Suppressor macrophage treated with lipopolysaccharide for 4 hours (primary cell): ENCODE results near the gene ADSS1.

Source experiments
- DNase-seq: peaks from one replicate; pipeline ENCODE4 v3.0.0-alpha.2; 2020

ADSS1 gene

DNA sequence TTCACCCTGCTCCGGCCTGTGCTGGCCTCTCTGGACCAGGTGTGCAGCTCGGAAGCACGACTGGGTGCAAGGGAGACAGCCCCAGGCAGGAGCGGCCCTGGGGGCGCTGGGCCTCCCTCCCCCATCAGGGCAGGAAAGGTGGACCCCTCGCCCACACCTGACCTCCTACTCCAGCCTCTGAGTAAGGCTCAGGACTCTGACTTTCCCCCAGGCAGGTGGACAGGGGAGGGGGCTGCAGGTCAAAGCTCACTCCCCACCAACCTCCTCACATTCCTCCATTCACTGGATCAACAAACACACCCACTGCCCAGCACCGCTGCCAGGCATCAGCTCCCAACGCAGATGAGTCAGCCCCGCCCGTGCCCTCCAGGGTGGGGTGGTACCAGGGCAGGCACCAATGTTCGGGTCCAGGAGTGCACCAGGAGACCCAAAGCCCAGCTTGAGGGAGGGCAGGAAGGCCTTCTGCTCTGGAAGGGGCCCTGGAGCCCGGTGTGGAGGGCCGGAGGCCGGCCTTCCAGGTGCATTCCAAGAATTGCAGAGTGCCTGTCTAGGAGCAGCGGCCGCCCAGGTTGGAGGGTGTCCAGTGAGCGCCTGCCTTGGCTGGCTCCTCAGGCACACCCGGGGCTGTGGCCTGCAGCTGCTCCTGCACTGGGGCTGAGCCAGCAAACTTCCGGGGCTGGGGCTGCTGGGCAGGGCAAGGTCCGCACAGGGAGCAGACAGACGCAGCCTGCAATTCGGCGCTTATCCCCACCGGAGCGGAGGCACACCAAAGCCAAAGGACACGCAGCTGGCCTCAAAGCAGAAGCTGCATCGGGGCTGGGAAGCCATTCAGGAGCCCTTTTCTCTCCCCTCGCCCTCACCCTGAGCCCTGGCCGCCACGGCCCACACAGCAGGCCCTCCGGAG, 36.2 kb upstream of the ADSS1 start:
- DNase-seq: no peak

DNA sequence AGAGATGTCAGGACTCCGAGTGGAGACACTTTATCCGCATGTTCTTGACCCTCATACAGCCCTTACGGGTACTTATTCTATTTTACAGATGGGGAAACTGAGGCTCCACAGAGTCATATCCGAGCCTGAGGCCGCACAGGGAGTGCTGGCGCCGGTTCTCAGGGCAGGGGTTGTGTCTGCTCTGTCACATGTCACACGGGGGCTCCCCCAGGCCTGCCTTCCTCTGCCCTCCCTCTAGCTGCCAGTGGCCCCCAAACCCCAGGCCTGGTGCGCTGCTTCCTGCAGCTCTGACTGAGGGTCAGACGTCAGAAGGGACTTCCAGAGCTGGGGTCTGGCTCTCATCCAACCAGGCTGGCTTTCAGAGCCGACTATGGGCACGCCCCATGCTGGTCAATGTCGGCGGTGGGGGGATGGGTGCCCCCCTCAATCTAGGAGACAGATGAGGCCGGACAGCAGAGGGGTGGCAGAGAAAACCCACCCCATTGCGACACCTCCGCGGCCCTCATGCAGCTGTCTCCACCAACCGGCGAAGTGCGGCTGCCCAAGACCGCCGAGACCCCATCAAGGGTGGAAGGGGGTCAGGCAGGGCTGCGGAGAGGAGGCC, 35.4 kb upstream of the ADSS1 start:
- peak; percentile 43 for DNase-seq

DNA sequence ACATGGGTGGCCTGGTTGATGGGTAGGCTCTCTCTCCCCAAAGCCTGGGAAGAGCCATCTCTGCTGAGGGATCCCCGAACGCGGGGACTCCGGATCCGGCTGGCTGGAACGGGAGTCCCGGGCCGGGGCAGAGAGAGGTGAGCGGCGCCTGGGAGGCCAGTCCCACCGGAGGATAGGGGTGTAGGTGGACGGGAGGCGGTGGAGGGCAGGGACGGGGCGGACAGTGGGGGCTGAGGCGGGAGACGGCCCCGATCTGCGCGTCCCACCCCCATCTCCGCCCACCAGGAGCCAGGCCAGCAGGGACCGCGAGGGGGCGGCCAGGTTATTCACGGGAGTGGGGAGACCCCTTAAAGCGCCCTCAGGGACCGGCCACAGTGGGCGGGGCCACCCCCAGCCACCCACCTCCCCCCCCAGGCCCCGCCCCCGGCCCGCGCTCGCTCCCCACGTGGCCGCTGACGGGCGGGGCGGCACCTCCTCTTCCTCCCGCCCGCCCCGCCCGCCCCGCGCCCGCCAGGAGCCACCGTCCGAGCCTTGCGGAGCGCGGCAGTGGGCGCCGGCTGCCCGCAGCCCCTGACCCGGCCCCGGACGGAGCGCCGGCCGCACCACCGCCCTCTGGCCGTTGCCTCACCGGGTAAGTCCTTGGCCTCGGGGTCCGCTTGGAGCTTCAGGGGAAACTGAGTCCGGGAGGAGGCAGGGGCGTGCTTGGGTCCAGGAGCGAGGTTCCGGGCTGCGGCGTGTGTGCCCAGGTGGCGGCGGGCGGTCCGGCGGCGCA, 34.7 kb upstream of the ADSS1 start, which contains the start of gene INF2:
Gene INF2, plus strand, starts transcription at position 510 of the 772 bp plus-strand sequence. CDS start 11,748 bp downstream, outside the sequence.
- peak; percentile 70 for DNase-seq

DNA sequence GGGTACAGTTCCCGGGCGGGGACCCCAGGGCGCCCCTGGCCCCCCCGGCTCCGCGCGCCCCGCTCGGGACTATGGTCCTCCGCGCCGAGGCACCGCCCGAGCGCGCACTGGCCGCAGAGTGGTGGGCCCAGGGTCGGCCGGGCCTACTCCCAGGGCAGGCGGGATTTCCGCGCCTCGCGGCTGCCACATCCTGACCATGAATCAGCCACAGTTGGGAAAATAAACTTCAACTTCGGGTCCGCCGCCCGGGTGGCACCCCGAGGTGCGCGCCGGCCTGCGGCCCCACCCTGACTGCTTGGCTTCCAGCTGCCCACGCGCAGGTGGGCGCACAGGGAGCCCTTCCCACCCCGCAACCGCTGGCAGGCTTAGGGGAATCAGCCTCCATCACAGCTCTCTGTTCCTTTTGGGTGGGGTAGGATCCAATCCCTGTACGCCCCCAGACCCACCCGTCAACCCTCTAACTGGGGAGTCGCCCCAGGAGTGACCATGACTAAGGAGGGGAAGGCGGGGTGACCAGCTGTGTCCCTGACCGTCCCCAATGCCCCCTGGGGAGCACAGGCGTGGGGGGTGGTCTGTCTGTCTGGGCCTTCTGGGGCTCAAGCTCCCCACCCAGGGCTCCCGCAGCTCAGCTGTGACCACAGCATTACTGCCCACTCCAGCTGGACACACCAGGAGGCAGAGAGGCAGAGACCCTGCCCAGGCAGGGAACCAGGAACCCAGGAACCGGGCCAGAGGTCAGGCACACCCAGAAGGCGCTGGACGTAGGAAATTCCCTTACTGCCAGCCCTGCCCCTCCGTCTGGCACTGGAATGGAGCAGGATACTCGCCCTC, 33.9 kb upstream of the ADSS1 start:
- peak; percentile 41 for DNase-seq

DNA sequence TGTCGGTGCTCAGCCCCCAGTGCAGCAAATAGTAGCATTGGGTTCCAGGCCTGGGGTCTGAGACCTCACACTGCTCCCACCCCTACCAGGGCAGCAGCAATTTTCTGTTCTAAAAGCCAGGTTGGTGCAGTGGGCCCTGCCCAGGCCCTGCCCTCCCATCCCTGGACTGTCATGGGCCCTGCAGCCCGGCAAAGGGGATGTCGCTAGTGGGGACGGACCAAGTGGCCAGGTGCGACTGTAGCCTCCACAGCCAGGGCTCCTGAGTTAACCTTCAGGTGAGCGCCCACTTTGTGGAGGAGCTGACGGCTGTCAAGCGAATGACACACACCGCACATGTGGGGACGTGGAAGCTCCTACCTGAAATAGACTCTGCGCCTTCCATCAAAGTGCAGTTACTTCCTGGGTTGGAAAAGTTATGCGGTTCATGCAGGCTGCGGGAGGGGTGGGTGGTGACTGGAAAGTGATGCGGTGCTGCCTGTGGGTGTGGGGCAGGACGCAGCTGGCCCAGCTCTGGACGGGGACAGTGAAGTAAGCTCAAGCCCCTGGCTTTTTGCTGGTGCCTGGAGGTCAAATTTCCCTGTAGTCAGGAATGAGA, 33.1 kb upstream of the ADSS1 start:
- no peak for DNase-seq

DNA sequence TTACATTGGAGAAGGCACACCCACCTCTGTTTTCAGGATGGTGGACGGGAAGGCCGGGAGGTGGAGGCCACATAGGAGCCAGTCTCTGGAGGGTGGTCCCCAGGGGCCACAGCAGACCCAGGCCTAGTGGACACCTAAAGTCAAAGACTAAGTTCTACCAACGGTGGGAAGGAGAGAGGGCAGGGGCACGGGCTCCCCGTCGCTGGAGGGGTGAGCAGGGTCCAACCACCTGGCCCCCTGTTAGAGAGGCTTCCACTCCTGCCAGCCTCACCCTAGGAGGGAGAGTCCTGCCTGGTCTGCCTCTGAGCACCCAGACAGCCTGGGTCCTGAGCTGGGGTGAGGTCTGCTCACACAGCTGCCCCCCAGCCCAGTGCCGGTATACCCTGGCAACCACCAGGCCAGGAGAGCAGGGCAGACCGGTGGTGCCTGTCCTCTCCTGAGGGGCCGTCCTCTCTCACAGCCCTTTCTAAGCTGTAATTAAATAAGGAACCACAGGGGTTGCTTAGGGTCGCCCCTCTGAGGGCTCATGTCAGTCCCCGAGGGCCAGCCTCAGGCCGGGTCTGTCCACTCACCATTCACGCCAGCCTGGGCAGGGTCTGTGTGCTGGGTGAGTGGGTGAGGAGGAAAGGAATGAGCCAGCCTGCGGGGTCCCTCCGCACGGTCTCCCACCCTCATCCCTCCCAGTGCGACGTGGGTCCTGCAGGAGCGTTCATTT, 32.3 kb upstream of the ADSS1 start:
- no peak for DNase-seq

DNA sequence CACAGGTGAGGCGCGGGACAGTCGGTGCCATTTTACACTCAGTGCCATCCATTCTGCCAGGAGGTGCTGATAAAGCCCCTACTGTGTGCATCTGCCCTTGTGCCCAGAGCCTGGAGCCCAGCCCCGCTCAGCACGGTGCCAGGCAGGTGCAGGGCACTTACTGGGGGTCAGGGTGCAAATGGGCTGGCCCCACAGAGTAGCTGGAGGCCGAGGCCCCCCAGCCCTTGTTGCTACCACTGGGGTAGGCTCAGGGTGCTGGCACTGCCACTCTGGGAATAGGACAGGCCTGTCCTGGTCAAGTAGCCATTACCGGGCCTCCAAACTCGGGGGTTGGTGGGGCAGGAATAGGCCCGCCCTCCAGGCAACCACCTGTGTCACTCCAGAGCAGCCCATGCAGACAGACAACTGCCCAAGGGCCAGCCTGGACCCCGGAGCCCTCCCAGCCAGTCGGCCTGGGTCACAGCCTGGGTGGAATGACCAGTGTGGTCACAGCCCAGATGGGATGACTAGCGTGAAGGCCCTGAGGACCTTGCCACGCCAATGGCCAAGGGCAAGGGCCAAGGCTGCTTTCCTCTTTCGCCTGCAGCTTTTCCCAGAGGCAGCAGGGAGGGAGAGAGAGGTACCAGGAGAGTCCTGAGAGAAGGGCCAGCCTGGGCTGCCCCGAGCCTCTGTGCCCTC, 31.6 kb upstream of the ADSS1 start:
- DNase-seq: no peak

DNA sequence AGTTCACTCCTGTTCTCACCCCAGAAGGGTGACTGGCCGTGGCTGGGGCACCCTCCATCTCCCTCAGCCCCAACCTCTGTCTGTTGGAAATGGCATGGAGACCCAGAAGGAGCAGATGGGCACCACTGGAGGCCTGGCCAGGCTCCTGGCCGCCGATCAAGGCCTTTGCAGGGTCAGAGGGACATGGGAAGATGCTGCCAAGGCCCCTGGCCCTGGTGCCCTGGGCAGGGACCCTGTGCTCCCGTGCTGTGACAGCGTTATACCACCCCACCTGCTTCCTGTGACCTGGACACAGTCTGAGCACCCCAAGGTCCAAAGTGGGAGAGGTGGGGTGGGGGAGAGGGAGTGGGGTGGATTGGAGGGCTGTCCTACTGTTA, 31.1 kb upstream of the ADSS1 start:
- DNase-seq: no peak

DNA sequence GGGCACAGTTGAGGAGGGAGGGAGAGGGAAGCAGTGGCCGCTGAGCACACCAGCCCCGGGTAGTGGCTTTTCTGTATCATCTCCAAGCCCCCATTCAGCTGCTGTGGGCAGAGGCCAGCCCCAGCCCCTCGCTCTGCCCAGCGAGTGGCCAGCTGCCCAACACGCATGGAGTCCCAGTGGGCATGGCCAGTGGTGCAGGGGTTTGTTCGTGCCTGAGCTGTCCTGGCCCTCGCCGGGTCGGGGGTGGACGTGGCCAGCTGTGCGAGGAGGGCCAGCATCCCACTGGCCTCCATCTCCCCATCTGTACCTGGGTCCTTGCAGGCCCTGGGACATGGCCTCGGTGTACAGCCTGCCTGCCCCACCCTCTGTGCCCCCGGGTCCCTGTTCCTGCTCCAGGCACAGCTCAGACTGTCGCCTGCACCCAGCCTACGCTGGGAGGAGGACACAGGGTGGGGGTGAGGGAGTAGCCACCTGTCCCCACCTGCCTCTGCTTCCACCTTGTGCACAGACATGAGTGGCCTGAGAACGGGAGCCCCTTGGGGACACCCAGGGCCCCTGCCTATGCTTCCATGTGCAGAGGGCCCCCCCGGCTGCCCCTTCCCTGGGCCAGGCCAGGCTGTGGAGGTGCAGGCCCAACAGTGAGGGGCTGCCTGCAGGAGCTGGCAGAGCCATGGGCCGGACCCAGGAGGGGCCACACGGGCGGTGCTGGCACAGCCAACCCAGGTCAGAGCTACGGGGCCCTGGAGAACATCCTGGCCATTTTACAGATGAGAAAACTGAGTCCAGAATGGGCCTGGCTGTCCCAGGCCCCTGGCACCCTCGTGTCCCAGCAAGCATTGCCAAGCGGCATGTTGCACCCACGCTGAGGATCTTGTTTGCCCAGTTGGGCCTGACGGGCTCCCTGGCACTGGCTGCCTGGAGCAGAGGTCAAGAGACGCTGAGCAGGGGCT, 30.3 kb upstream of the ADSS1 start:
- no peak for DNase-seq

DNA sequence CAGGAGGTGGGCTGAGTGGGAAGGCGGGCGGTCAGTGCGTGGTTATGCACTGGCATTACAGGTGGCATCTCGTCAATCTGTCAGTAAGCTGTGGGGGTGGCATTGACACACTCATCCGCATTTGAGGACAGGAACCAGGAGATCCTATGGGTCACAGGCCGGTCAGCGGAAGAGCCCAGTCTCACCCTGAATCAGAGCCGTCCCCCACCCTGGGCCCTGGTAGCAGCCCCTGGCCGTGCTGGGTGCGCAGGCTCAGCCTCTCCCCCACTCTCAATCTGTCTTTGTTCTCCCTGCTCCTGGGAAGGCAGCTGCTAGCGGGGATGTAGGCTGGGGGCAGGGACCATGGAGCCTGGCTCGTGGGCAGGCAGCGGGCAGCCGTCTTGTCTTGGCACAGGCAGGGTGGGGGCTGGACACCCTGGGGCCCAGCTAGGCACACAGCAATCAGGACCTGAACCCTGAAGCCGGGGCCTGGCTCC, 29.5 kb upstream of the ADSS1 start:
- DNase-seq: no peak

DNA sequence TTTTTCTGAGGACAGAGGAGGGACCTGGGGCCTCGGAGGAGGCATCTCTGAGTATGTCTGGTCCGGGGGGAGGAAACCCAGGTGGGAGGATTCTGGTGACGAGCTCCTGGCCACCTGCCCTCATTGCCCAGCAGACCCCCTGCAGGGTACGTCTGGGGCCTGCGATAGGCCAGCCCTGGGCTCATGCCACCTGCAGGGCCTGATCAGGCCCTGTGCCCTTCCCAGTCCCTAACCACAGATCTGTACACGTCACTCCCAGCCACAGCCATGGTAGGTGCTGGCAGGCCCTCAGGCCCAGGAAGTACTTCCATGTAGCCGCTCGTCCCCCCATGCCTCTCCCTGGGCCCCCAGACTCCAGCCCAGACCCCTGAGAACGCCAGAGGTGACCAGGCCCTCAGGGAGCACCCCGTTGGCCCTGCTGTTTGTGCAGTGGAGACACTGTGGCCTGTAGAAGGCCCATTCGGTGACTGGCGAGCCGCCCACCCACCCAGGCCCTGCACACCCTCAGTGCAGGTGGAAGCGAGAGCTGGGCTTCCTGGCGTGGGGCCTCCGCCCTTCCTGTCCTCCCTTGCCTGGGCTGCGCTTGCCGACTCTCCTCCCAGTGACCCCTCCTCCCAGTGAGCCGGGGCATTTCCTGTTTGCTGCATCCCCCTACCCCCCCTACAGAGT, 28.9 kb upstream of the ADSS1 start:
- no peak for DNase-seq

DNA sequence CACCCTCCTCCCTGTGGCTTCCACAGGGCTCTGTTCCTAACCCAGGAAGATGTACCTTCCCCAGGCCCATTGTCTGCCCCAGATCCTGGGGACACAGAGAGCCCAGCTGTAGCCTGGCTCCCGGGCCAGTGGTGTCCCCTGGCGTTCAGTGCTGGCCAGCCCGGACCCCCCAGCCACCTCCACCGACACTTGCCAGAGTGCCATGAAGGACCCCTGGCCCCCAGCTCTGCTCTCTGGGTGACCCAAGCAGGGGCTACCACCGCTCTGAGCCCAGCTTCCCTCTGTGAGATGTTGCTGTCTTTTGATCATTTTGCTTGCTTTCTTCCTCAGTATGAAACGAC, 28.4 kb upstream of the ADSS1 start:
- DNase-seq: no peak

DNA sequence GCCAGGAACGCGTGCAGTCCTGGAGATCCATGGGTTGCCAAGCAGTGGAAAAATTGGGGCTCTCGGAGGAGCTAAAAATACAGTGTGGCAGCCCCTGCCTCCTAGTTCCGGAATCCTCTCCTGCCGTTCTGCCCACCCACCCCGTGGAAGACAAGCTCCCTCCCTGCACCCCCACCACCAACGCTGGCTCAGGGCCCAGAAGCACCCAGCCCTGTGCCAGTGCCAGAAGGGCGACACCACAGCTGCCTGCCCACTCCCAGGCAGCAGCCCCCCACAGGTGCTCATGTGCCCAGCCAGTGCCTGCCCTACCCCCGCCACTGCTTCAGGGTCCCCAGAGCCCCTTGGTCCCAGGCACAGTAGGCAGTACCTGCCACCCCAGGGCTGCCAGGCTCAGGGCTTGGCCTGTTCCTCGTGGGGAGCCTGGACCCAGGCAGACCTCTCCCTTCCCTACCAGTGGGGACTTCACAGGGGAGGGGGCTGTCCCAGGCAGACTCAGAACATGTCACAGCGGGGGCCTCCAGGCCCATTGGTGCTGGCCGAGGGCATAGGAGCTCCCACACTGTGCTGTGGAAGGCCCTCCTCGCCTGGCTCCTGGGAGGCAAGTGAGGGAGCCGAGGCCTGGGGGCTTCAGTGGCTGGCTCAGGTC, 27.2 kb upstream of the ADSS1 start:
- no peak for DNase-seq

DNA sequence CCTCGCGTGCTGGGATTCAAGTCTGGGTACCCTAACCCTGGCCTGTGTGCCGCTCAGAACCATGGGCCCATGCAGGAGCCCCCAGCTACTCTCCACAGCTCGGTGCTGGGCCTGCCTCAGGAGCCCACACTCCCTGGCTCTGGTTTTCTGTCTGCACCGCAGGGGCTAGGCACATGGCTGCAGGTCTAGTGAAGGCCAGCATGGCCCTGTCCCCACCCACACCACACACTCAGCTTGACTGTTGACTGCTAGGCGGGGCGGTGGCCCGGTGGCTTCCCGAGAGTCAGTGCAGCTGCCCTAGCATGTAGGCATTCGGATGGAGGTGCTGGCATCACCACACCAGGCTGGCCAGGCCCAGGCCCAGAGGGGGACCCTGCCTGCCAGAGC, 26.7 kb upstream of the ADSS1 start:
- DNase-seq: no peak

DNA sequence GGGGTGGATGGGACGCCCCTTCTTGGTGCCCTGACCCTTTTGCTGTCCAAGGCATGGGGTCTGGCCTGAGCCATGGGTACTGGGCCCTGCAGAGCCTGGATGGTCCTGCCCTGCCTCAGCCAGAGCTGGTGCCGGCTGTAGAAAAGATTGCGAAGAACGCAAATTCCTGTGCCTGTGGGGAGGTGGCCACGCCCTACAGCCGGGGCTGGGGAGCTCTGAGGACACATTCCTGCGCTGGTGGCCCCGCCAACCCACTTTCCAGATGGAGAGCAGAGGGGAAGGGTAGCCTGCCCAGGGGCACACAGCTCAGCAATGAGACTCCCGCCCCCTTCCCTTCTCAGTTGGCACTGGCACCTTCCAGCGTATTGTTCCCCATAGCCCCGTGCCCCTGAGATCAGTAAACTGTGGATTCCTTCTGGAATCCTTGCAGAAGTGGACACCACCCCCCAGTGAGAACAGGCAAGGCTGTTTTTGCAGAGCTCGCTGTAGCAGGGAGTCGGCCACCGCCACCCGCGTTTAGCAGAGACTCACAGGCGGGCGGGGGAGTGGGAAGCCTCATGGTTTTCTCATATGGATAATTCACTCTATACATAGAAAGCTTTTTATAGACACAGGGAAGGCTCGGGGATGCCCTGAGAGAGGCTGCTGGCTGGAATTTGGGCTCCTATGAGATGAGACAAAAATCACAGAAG, 26.0 kb upstream of the ADSS1 start:
- DNase-seq: no peak

DNA sequence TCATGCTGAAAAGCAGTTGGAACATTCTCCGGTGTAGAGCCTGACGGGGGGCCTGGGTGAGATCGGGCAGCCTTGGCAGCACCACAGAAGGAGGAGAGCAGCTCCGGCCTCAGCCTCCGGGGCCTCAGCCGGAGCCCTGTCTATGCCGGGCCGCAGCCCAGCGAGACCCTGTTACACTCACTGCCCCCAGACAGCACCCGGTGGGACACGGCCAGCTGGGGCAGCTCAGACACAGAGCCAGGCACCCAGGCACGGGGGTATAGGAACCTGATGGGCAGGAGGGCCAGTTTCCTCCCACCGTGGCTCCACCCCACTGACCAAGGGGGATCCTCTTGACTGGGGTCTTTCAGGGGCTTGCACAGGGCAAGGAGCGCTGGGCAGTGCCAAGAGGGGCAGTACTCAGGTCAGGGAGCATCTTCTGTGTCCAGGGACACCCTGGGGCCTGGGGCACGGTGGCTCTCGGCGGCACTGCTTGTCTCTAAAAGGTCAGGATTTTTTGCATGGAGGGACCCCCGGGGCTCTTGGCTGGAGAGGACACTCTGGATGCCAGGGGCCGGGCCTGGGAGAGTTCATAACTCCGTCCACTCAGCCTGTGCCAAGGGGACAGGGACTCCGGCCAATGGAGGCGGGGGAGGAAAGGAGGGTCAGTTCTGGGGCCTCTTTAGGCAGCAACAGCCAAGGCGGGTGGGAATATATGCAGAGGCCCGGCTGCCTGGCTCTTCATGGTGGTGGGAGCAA, 25.2 kb upstream of the ADSS1 start:
- no peak for DNase-seq

DNA sequence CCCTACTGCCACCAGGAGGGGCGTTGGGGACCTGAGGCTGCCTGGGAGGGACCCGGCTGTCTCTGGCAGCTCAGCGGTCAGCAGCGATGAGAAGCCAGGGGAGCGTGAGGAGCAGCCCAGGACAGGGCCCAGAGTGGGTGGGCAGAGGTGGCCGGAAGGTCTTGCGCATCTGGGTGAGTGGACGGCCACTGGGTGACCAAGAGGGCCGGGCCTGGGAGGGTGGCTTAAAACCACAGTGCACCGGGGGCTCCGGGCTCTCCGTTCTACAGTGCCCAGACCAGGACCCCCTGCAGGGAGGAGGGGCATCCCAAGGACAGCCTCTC, 24.6 kb upstream of the ADSS1 start:
- no peak for DNase-seq
